GM18858 (cell line): ENCODE results near the gene EPS15.
"Not testable (repeated sequence)": the region's sequence is repeated elsewhere in the genome, so short reads cannot be mapped to it uniquely, and the experiment has no call there.

Experiments
- ATAC-seq: cut with Tn5 transposase; IDR thresholded peaks from one replicate; pipeline ENCODE4 v1.9.1; 2021; ENCODE audit not compliant: unreplicated experiment

Gene EPS15

GRCh38 chr1:51344276-51344601 is 174.8 kb downstream of the EPS15 start:
- no peak for ATAC-seq

DNA sequence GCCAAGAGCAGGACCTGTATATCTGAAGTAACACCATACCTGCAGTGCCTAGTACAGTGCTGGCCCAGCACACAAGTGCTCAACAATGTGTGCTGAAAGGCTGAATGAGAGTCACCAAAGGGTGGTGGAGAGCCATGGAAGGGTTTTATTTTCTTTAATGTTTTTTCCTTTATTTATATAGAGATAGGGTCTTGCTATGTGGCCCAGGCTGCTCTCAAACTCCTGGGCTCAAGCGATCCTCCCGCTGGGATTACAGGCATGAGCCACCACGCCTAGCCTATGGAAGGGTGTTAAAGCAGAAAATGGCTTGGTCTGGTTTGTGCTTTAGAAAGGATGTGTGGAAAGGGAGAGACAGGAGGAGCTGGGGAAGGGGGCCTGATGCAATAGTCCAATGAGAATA is 175.4 kb downstream of the EPS15 start:
- no peak for ATAC-seq

DNA sequence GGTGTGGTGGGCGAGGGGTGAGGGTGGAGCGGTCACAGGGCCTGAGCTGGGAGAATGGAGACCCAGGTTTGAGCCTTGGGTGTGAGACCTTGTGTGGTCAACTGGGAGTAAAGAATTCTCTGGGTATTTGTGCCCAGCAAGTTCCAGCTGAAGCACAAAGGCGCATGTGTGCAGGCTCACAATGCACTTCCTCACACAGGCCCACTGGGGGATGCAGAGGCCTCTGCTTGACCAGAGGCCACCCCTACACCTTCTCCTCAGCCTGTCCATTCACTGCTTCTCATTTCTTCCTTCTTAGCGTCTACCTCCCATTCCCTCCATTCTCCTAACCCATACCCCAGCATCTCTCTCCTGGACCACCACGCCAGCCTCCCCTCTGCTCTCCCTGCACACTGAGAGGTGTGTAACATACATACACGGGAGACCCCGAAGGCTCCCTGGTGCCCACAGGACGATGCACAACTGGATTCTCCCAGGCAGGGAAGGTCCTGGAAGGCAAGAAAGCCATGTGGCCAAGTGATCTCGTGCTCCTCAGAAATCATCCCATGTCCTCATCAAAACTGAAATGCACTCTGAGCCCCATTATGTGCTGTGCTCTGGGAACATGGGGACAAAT is 176.4 kb downstream of the EPS15 start:
- ATAC-seq, result no peak

GRCh38 chr1:51341876-51342496 is 177.1 kb downstream of the EPS15 start:
- ATAC-seq, result no peak

GRCh38 chr1:51340380-51340779 is 178.7 kb downstream of the EPS15 start:
- ATAC-seq, result no peak

GRCh38 chr1:51336711-51337110 is 182.4 kb downstream of the EPS15 start:
- ATAC-seq, result no peak

GRCh38 chr1:51336004-51336403 is 183.1 kb downstream of the EPS15 start:
- no peak for ATAC-seq

GRCh38 chr1:51331206-51332100 is 187.6 kb downstream of the EPS15 start:
- ATAC-seq, result no peak

- no peak for ATAC-seq
These were observed 188.5 kb downstream of the EPS15 start, which contains the start of gene TTC39A for GRCh38 chr1:51330331-51331201. TSS of gene TTC39A (minus strand) at chr1:51330562. CDS start at chr1:51330477, 85 bp downstream.

GRCh38 chr1:51329443-51330325 is 189.4 kb downstream of the EPS15 start:
- ATAC-seq, result no peak

DNA sequence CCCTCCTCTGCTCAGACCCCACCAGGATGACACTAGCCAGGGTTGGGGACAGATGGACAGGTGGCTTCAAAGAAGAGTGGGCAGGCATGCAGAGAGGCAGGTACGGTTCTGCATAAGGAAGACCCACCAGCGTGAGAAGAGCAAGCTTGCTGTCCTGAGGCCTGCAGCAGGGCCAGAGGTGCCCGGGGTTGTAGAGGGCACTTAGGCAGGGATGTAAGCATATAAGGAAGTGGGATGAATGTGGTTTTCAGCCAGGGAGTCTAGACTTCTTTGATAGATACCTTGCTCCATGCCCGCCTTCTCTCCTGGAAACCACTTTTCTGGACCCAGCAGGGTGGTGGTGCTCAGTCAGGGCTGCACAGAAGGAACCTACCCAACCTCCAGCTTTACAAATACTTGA is 190.1 kb downstream of the EPS15 start:
- ATAC-seq, result no peak

- ATAC-seq, result no peak
These were observed 190.8 kb downstream of the EPS15 start for GRCh38 chr1:51328279-51328678.

DNA sequence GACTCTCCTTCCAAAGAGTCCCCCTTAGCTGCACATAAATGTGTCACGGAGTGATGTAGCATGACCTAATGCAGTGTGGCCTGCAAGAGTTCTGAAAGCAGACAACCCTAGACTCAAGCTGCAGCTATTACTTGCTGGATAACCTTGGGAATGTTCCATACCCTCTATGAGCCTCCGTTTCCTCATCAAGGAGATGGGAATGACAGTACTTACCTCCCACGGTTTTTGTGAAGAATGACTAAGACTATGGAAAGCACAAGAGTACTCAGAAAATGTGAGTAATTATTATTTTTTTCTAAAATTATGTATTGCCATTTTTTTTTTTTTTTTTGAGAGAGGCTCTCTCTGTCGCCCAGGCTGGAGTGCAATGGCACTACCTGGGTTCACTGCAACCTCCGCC is 191.7 kb downstream of the EPS15 start:
- ATAC-seq, result no peak

DNA sequence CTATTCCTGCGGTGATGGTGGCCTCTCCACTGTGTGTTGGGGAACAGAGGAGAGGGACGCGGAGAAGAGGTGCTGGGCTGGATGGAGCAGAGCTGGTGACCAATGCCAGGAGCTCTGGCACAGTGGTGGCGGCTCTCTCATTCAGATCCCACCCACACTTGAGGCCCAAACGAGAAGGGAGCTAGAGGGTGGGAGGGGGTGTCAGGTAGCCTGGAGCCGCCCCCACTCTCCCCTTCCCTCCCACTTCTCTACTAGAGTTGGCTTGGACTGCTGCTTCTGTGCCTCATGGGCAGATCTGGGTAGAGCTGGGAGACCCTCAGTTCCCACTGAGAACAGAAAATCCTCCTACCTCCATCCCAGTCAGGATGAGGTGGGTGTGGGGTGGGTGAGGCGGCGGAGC is 192.2 kb downstream of the EPS15 start:
- no peak for ATAC-seq

DNA sequence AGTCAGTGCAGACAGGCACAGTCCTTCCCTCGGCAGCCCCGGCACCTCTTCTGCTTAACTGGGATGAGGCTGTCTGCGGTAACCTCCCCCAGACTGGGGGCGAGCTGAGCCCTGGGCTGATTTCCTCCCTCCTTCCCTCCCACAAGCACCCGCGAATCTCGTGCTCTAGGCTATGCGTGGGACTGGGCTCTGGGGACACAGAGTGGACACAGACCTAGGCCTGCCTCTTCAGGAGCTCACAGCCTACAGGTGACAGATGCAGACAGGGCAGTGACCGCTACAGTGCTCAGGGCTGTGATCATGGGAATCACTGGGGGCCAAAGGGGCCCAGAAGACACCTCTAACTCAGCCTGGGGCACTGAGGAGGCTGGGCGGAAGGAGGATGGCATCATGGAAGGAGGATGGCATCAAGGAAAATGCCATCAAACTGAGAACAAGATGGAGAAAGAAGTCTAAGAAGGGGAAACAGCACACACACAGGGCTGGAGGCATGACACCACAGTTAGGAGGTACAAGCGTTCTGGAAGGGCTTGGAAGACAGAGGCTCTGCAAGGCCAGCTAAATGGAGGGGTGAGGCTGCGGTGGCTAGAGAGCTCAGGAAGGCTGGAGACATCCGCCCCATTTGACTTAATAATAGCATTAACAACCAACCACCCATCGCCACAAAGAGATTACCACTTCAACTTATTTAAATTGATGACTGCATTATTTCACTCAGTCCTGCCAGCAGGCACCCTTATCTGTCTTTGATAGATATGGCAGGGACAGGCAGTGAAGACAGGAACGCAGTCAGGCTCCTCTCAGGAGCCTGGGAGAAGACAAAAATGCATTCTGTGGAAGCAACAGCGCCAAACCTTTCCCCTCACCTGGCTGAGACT is 192.9 kb downstream of the EPS15 start:
- no peak for ATAC-seq

DNA sequence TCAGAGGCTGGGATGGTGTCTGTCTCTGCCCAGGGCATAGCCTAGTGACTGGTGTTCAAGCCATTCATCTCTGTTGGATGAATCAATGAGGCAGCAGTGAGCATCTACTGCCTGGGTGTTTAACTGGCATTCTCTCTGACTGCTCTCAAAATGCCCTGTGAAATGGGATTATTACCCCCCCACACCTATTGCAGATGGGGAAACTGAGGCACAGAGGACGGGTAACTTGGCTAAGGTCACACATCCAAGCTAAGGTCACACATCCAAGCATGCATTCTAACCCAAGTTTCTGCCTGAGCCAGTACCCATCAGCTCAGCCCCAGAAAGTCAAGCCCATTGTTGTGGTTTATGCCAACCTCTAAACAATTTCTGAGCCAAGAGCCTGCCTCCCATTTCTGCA is 193.7 kb downstream of the EPS15 start:
- ATAC-seq, result no peak

- not testable (repeated sequence) for ATAC-seq
These were observed 194.1 kb downstream of the EPS15 start for GRCh38 chr1:51325011-51325385.

GRCh38 chr1:51324251-51325010 is 194.6 kb downstream of the EPS15 start:
- no peak for ATAC-seq
